Measurements from ENCODE around the gene WDR7. TPM values are rescaled to one million over a fixed set of nuclear protein-coding genes. Genes with fewer than 3 reads are reported as not detected.
A peak's percentile ranks its signal among the peaks of the same experiment; 100 is the strongest.

The WDR7 gene
- total and polyA plus RNA-seq, 9 of the 15 experiments (the other 6 are each of a cell fraction or from before 2014, with no cell fraction given) = 1.4 to 9.4 (median 5.3) TPM

- TF ChIP-seq PKNOX1 (IDR thresholded peaks at IDR 0.05) (peak; percentile 85), POLR3G (IDR thresholded peaks at IDR 0.05; ENCODE audit: extremely low read depth, insufficient read length, insufficient replicate concordance) (no peak), NR4A1 (CRISPR knock-in tag; IDR thresholded peaks at IDR 0.05) (no peak), NR4A1 (tag; IDR thresholded peaks at IDR 0.05) (no peak), ETS2 (tag; IDR thresholded peaks at IDR 0.05; ENCODE audit: borderline replicate concordance, poor library complexity, severe bottlenecking) (no peak), SOX6 (IDR thresholded peaks at IDR 0.05) (peak; percentile 80), PRMT5 (CRISPR knock-in tag; IDR thresholded peaks at IDR 0.05) (no peak), ILF3 (IDR thresholded peaks at IDR 0.05; ENCODE audit: borderline replicate concordance) (no peak), ZNF384 (IDR thresholded peaks at IDR 0.05; ENCODE audit: low read depth, low read length) (no peak), FOXK2 (conservative IDR thresholded peaks at IDR 0.05 in 1 of 2, IDR thresholded peaks at IDR 0.05 in 1 of 2; ENCODE audit: low read depth in 2 of 2) (no peak), ZBTB40 (IDR thresholded peaks at IDR 0.05) (no peak), ZBTB40 (CRISPR knock-in tag; IDR thresholded peaks at IDR 0.05) (no peak), ARHGAP35 (IDR thresholded peaks at IDR 0.05; ENCODE audit: partially characterized antibody) (no peak), PTTG1 (tag; IDR thresholded peaks at IDR 0.05; ENCODE audit: low read depth) (no peak), RBM22 (IDR thresholded peaks at IDR 0.05; ENCODE audit: low read depth, low read length, poor library complexity, severe bottlenecking) (no peak), RNF2 (IDR thresholded peaks at IDR 0.05) (0 out of 2 replicates have a peak, but pooled peaks have one; percentile 32), CBFA2T2 (conservative IDR thresholded peaks at IDR 0.05) (peak; percentile 88), SAFB (IDR thresholded peaks at IDR 0.05; ENCODE audit: borderline replicate concordance, low read depth, low read length) (no peak), FOXP1 (CRISPR knock-in tag; IDR thresholded peaks at IDR 0.05) (no peak)
Observed at GRCh38 chr18:57051657-57052044, 400.5 kb downstream of the WDR7 start (continued).

Measured in K562 (cell line).